ENCODE results near the gene CNNM1. TPM values are rescaled to one million over a fixed set of nuclear protein-coding genes. Genes with fewer than 3 reads are reported as not detected.

The CNNM1 gene
- total and polyA plus RNA-seq, 4 donors: 0.15 to 0.52 (median 0.19) TPM

GRCh38 chr10:99395750-99396445 lies 66.7 kb downstream of the CNNM1 start:
- Histone ChIP-seq H3K4me1 (ENCODE audit: control insufficient read depth in 5 of 5, insufficient read depth in 5 of 5, low read length in 5 of 5) (peaks cover 0 to 4% (median 2%) of the 10 kb centered on the region in 5 donors), H3K9ac (ENCODE audit: insufficient read depth in 1 of 2, low read length in 2 of 2) (no peak overlapping the region), H3K9me3 (ENCODE audit: control insufficient read depth in 4 of 4, insufficient read depth in 3 of 4, low read length in 3 of 4) (no peaks in the 10 kb centered on the region), H3K27me3 (ENCODE audit: control insufficient read depth in 3 of 3, insufficient read depth in 3 of 3, low read length in 2 of 3) (no peaks in the 10 kb centered on the region), H3K4me3 (no peak overlapping the region), H3K27ac (ENCODE audit: low read depth in 1 of 2, low read length in 1 of 2) (no peak overlapping the region), H3K36me3 (ENCODE audit: control insufficient read depth in 4 of 4, insufficient read depth in 4 of 4, low read length in 4 of 4) (peaks cover 4 to 22% (median 10%) of the 10 kb centered on the region in 4 donors)
- WGBS, 2 donors: 51 to 61% methylated on average over 2 of the region's 2 CpGs
- TF ChIP-seq, protein P1, sequence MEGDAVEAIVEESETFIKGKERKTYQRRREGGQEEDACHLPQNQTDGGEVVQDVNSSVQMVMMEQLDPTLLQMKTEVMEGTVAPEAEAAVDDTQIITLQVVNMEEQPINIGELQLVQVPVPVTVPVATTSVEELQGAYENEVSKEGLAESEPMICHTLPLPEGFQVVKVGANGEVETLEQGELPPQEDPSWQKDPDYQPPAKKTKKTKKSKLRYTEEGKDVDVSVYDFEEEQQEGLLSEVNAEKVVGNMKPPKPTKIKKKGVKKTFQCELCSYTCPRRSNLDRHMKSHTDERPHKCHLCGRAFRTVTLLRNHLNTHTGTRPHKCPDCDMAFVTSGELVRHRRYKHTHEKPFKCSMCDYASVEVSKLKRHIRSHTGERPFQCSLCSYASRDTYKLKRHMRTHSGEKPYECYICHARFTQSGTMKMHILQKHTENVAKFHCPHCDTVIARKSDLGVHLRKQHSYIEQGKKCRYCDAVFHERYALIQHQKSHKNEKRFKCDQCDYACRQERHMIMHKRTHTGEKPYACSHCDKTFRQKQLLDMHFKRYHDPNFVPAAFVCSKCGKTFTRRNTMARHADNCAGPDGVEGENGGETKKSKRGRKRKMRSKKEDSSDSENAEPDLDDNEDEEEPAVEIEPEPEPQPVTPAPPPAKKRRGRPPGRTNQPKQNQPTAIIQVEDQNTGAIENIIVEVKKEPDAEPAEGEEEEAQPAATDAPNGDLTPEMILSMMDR (IDR thresholded peaks at IDR 0.05; ENCODE audit: control extremely low read depth, extremely low read depth): no peak
- ATAC-seq (ENCODE audit: insufficient read depth, low FRiP score) (no peak), DNase-seq (peak in 1 of 3 donors; percentile 15)

- TF ChIP-seq, protein P1 (IDR thresholded peaks at IDR 0.05; ENCODE audit: control extremely low read depth, extremely low read depth): no peak
- Histone ChIP-seq H3K4me1 (ENCODE audit: control insufficient read depth in 5 of 5, insufficient read depth in 5 of 5, low read length in 5 of 5) (peaks cover 0 to 4% (median 2%) of the 10 kb centered on the region in 5 donors), H3K36me3 (ENCODE audit: control insufficient read depth in 4 of 4, insufficient read depth in 4 of 4, low read length in 4 of 4) (peaks cover 4 to 25% (median 10%) of the 10 kb centered on the region in 4 donors), H3K4me3 (no peak overlapping the region), H3K27ac (ENCODE audit: low read depth in 1 of 2, low read length in 1 of 2) (no peak overlapping the region), H3K9ac (ENCODE audit: insufficient read depth in 1 of 2, low read length in 2 of 2) (no peak overlapping the region), H3K9me3 (ENCODE audit: control insufficient read depth in 4 of 4, insufficient read depth in 3 of 4, low read length in 3 of 4) (no peaks in the 10 kb centered on the region), H3K27me3 (ENCODE audit: control insufficient read depth in 3 of 3, insufficient read depth in 3 of 3, low read length in 2 of 3) (no peaks in the 10 kb centered on the region)
- ATAC-seq (ENCODE audit: insufficient read depth, low FRiP score): no peak
- 88% methylated on average over 3 of the region's 3 CpGs for WGBS, 2 donors
- DNase-seq: no peak
Observed at GRCh38 chr10:99396471-99396870, 67.3 kb downstream of the CNNM1 start.

- peaks cover 0 to 4% (median 0%) of the 10 kb centered on the region in 5 donors for H3K4me1 ChIP-seq (ENCODE audit: control insufficient read depth in 5 of 5, insufficient read depth in 5 of 5, low read length in 5 of 5)
- no peaks in the 10 kb centered on the region for H3K27me3 ChIP-seq (ENCODE audit: control insufficient read depth in 3 of 3, insufficient read depth in 3 of 3, low read length in 2 of 3)
- TF ChIP-seq, protein P1 (IDR thresholded peaks at IDR 0.05; ENCODE audit: control extremely low read depth, extremely low read depth): no peak
- 97 to 99% methylated on average over 3 of the region's 3 CpGs for WGBS, 2 donors
- DNase-seq (no peak), ATAC-seq (ENCODE audit: insufficient read depth, low FRiP score) (no peak)
- H3K9ac ChIP-seq (ENCODE audit: insufficient read depth in 1 of 2, low read length in 2 of 2): no peak overlapping the region
- no peaks in the 10 kb centered on the region for H3K9me3 ChIP-seq (ENCODE audit: control insufficient read depth in 4 of 4, insufficient read depth in 3 of 4, low read length in 3 of 4)
- H3K4me3 ChIP-seq: no peak overlapping the region
- no peak overlapping the region for H3K27ac ChIP-seq (ENCODE audit: low read depth in 1 of 2, low read length in 1 of 2)
- H3K36me3 ChIP-seq (ENCODE audit: control insufficient read depth in 4 of 4, insufficient read depth in 4 of 4, low read length in 4 of 4): peaks cover 8 to 37% (median 17%) of the 10 kb centered on the region in 4 donors
Observed at GRCh38 chr10:99399664-99400063, 70.5 kb downstream of the CNNM1 start.

Measured in lung (tissue), 12 donors.